GM12878 (cell line): ENCODE measurements around the gene PRKCE.

Experiments used
- RELA ChIP-seq: fragments of 450-650 bp; IDR thresholded peaks from 2 replicates; pipeline ENCODE4 v1.8.0; 2014; ENCODE audit warnings: borderline replicate concordance; ENCODE audit not compliant: partially characterized antibody
- ZNF24 ChIP-seq: fragments of 450-650 bp; IDR thresholded peaks from 2 replicates; pipeline ENCODE4 v1.6.1; 2017; ENCODE audit warnings: antibody characterized with exemption, mild to moderate bottlenecking

GRCh38 chr2:45943219-45944044 lies 292.0 kb downstream of the PRKCE start:
- TF ChIP-seq RELA, result no peak
- no peak for TF ChIP-seq ZNF24
